Fibroblast of lung (primary cell): ENCODE measurements around the gene IL17D.

Experiments
- EZH2 ChIP-seq: IDR thresholded peaks from 2 replicates; pipeline ENCODE4 v1.5.1; 2012; ENCODE audit warnings: low read length, control low read depth, mild to moderate bottlenecking; ENCODE audit errors: missing control alignments
- TF ChIP-seq, protein P1 (sequence below), 2 donors: IDR thresholded peaks in 1 of 2; conservative IDR thresholded peaks in 1 of 2; 1 replicate in 1 of 2; 2 replicates in 1 of 2; pipeline ENCODE4 v1.5.1; 2011 to 2012; ENCODE audit warnings: low read length in 2 of 2, control low read depth in 1 of 2, inconsistent platforms in 1 of 2, low read depth in 1 of 2, mild to moderate bottlenecking in 1 of 2

GRCh38 chr13:20718958-20719566, 15.6 kb downstream of the IL17D start:
- TF ChIP-seq, protein P1, sequence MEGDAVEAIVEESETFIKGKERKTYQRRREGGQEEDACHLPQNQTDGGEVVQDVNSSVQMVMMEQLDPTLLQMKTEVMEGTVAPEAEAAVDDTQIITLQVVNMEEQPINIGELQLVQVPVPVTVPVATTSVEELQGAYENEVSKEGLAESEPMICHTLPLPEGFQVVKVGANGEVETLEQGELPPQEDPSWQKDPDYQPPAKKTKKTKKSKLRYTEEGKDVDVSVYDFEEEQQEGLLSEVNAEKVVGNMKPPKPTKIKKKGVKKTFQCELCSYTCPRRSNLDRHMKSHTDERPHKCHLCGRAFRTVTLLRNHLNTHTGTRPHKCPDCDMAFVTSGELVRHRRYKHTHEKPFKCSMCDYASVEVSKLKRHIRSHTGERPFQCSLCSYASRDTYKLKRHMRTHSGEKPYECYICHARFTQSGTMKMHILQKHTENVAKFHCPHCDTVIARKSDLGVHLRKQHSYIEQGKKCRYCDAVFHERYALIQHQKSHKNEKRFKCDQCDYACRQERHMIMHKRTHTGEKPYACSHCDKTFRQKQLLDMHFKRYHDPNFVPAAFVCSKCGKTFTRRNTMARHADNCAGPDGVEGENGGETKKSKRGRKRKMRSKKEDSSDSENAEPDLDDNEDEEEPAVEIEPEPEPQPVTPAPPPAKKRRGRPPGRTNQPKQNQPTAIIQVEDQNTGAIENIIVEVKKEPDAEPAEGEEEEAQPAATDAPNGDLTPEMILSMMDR (conservative IDR thresholded peaks at IDR 0.05 in 1 of 2, IDR thresholded peaks at IDR 0.05 in 1 of 2; ENCODE audit: low read depth in 1 of 2, low read length in 2 of 2), result no peak
- TF ChIP-seq EZH2, result no peak
